K562 (cell line): ENCODE measurements around the gene RNF144A. TPM values are rescaled to one million over a fixed set of nuclear protein-coding genes. Genes with fewer than 3 reads are reported as not detected.

Experiments
- ATAC-seq: fragments of 200-7000 bp; cut with Tn5 transposase; 3 replicates; pipeline ENCODE4 v1.9.1; 2020; ENCODE audit warnings: moderate library complexity
- BruUV-seq: library from RNA; stranded (reverse); fragments of 400-500 nt; replicated peaks from 2 replicates; lab custom pipeline; 2021; lab: Mats Ljungman, UMichigan
- CTCF ChIA-PET: fragments of 300-600 bp; formaldehyde crosslinking; extraction: SDS; loops from one replicate; lab custom pipeline; 2021; ENCODE audit warnings: low intra/inter-chr PET ratio; lab: Yijun Ruan, JAX
- POLR2A ChIA-PET: fragments of 300-600, 350-650 bp; sonication (Branson Sonifier 250); formaldehyde crosslinking; extraction: SDS; loops from one replicate; lab custom pipeline; 2021; ENCODE audit warnings: antibody characterized with exemption, inconsistent platforms; lab: Yijun Ruan, JAX
- DNase-seq, 4 experiments: peaks; one replicate each; pipeline versions ENCODE4 v3.0.0 to v3.0.0-alpha.2; 2011 to 2018; ENCODE audit warnings: low spot score in 3 of 4, mixed read lengths in 3 of 4; ENCODE audit errors: extremely low read depth in 1 of 4
- FAIRE-seq: peaks from 2 replicates; lab custom pipeline; 2011; peaks lifted over from hg19 to GRCh38; lab: Jason Lieb, UNC
- H2AFZ ChIP-seq: 2 replicates; pipeline ENCODE4 v1.6.0; 2011; ENCODE audit warnings: low read depth, low read length, control low read depth, inconsistent platforms
- H3K27ac ChIP-seq: fragments of 200-600 bp; 3 replicates; pipeline ENCODE4 v1.8.0; 2011; ENCODE audit warnings: low read depth, mild to moderate bottlenecking, control low read depth, inconsistent platforms, low read length, moderate library complexity, mixed read lengths; ENCODE audit errors: extremely low read depth
- H3K27me3 ChIP-seq, 2 experiments: fragments of 300-600 bp in 1 of 2; 2 replicates in 1 of 2; 3 replicates in 1 of 2; pipeline versions ENCODE4 v1.6.0 to v1.8.0; 2011; ENCODE audit warnings: inconsistent platforms in 2 of 2, low read length in 2 of 2, mild to moderate bottlenecking in 1 of 2, mixed read lengths in 1 of 2, moderate library complexity in 1 of 2; ENCODE audit not compliant: control insufficient read depth in 2 of 2, insufficient read depth in 2 of 2
- H3K36me3 ChIP-seq: fragments of 300-600 bp; 3 replicates; pipeline ENCODE4 v1.8.0; 2011; ENCODE audit warnings: mild to moderate bottlenecking, low read length, inconsistent platforms; ENCODE audit not compliant: control insufficient read depth, insufficient read depth
- H3K4me1 ChIP-seq, 2 experiments: fragments of 200-600 bp in 1 of 2; replicated peaks in 1 of 2; 2 replicates in 1 of 2; 3 replicates in 1 of 2; pipeline versions ENCODE4 v1.5.1 to v1.8.0; 2011; ENCODE audit warnings: inconsistent platforms in 2 of 2, low read length in 2 of 2, mild to moderate bottlenecking in 1 of 2, mixed read lengths in 1 of 2, moderate library complexity in 1 of 2; ENCODE audit not compliant: control insufficient read depth in 2 of 2, insufficient read depth in 2 of 2
- H3K4me2 ChIP-seq: 2 replicates; pipeline ENCODE4 v1.6.1; 2011; ENCODE audit warnings: low read length, control low read depth, inconsistent platforms, mixed read lengths; ENCODE audit not compliant: insufficient read depth
- H3K4me3 ChIP-seq: fragments of 200-600 bp; sonication (generic), shearing (Covaris generic); 2 replicates; pipeline ENCODE4 v1.5.1; 2016; ENCODE audit warnings: control low read depth, inconsistent platforms
- H3K79me2 ChIP-seq: fragments of 200-600 bp; 3 replicates; pipeline ENCODE4 v1.8.0; 2011; ENCODE audit warnings: low read length, inconsistent platforms; ENCODE audit not compliant: control insufficient read depth, insufficient read depth
- H3K9ac ChIP-seq, 2 experiments: 2 replicates each; pipeline versions ENCODE4 v1.6.0 to v1.6.1; 2011; ENCODE audit warnings: low read depth in 2 of 2, low read length in 2 of 2, control low read depth in 1 of 2, inconsistent platforms in 1 of 2, mild to moderate bottlenecking in 1 of 2, mixed read lengths in 1 of 2; ENCODE audit not compliant: insufficient read depth in 1 of 2
- H3K9me1 ChIP-seq: one replicate; pipeline ENCODE4 v1.6.0; 2011; ENCODE audit warnings: inconsistent platforms, mild to moderate bottlenecking, low read length, moderate library complexity; ENCODE audit not compliant: control insufficient read depth, insufficient read depth
- H3K9me3 ChIP-seq: replicated peaks from 2 replicates; pipeline ENCODE4 v1.5.1; 2011; ENCODE audit warnings: low read depth, low read length, inconsistent platforms; ENCODE audit not compliant: control insufficient read depth, insufficient read depth
- H4K20me1 ChIP-seq: replicated peaks from 2 replicates; pipeline ENCODE4 v1.6.1; 2011; ENCODE audit warnings: low read length, inconsistent platforms, mixed read lengths; ENCODE audit not compliant: control insufficient read depth, insufficient read depth
- ARNT ChIP-seq, 2 experiments: fragments of 450-650 bp; IDR thresholded peaks; 2 replicates each; pipeline ENCODE4 v1.6.1; 2016; ENCODE audit warnings: mild to moderate bottlenecking in 1 of 2
- BMI1 ChIP-seq: fragments of 150-350 bp; IDR thresholded peaks from 2 replicates; pipeline ENCODE4 v1.6.1; 2014; ENCODE audit warnings: low read length
- CBFA2T2 ChIP-seq: fragments of 450-650 bp; conservative IDR thresholded peaks from 2 replicates; pipeline ENCODE4 v1.6.1; 2017; ENCODE audit warnings: mild to moderate bottlenecking
- CBFB ChIP-seq: sonication (generic); formaldehyde crosslinking; IDR thresholded peaks from 2 replicates; pipeline ENCODE4 v1.4.0; 2020; ENCODE audit warnings: mild to moderate bottlenecking, missing genetic modification reagents
- DNMT1 ChIP-seq: fragments of 450-650 bp; IDR thresholded peaks from 2 replicates; pipeline ENCODE4 v1.6.1; 2016; ENCODE audit warnings: antibody characterized with exemption, mild to moderate bottlenecking
- PHF8 ChIP-seq: fragments of 200-600 bp; sonication (generic); IDR thresholded peaks from 2 replicates; pipeline ENCODE4 v1.6.1; 2012; ENCODE audit warnings: mixed run types, mild to moderate bottlenecking, inconsistent platforms, low read length, moderate library complexity, borderline replicate concordance
- PHTF2 ChIP-seq: fragments of 250-450 bp; sonication (Bioruptor Pico); IDR thresholded peaks from 2 replicates; pipeline ENCODE4 v1.5.0; 2021; ENCODE audit warnings: mild to moderate bottlenecking
- SMARCE1 ChIP-seq: fragments of 450-650 bp; IDR thresholded peaks from 2 replicates; pipeline ENCODE4 v1.7.1; 2016; ENCODE audit warnings: mild to moderate bottlenecking
- ZNF717 ChIP-seq: fragments of 250-450 bp; sonication (Bioruptor Pico); IDR thresholded peaks from 2 replicates; pipeline ENCODE4 v1.5.0; 2021
- WGBS: fragments of 100-300 bp; shearing (Covaris generic); methylation state at CpG from one replicate; pipeline ENCODE4 v1.1.6; 2016; ENCODE audit warnings: low coverage, mixed read lengths; ENCODE audit not compliant: insufficient coverage; ENCODE audit errors: missing lambda C conversion rate; 5-methylcytosine and 5-hydroxymethylcytosine counted together
- in situ Hi-C: fragments of 300-500 bp; cut with MboI; formaldehyde crosslinking; loops from 4 replicates; pipeline ENCODE4 v1.15.0; 2018; ENCODE audit warnings: inconsistent platforms, mixed read lengths
- intact Hi-C: fragments of 100-400 bp; cut with micrococcal nuclease; formaldehyde crosslinking; loops from 2 replicates; pipeline ENCODE4 v1.14.2; 2022
- polyA plus RNA-seq, 8 experiments: library from polyadenylated mRNA; depleted of rRNA in 4 of 8; stranded (reverse) in 5 of 8; unstranded in 3 of 8; fragments of >200 nt; fragmentation: Nextera tagmentation in 2 of 8; fragmentation: Illumina TruSeq in 1 of 8; extraction: Ambion mirVana in 2 of 8; extraction: Trizol in 1 of 8; gene quantifications; 2 replicates each; pipeline versions ENCODE4 v1.2.1 to v1.2.3, GENCODE V29; 2011 to 2014; ENCODE audit warnings: inconsistent platforms in 1 of 8, missing spikeins in 1 of 8
- total RNA-seq, 7 experiments: library from RNA; depleted of rRNA in 6 of 7; stranded (reverse); fragments of >200 nt in 6 of 7; fragmentation: Illumina TruSeq in 2 of 7; extraction: Trizol in 2 of 7; gene quantifications; 2 replicates each; pipeline versions ENCODE4 v1.2.1 to v1.2.3, GENCODE V29; 2011 to 2021; ENCODE audit warnings: low replicate concordance in 1 of 7

Gene RNF144A
- total and polyA plus RNA-seq, 9 of the 15 experiments (the other 6 are each of a cell fraction or from before 2014, with no cell fraction given), result 0.96 to 11.3 (median 6.2) TPM

- no peaks in the 10 kb centered on the region for H3K9me1 ChIP-seq
- H3K4me3 ChIP-seq, result no peak overlapping the region
- H3K4me2 ChIP-seq, result no peak overlapping the region
- BruUV-seq, result no TSS peak
- WGBS, result 4% methylated on average over 10 of the region's 10 CpGs
- ChIA-PET POLR2A (no interaction called here), CTCF (no interaction called here)
- no peaks in the 10 kb centered on the region for H3K36me3 ChIP-seq
- TF ChIP-seq SMARCE1 (no peak), ZNF717 (CRISPR knock-in tag) (no peak), CBFA2T2 (no peak), PHF8 (no peak), CBFB (no peak), PHTF2 (no peak), DNMT1 (no peak), ARNT (IDR thresholded peaks at IDR 0.05) (no peak), BMI1 (no peak)
- H3K9me3 ChIP-seq, result no peaks in the 10 kb centered on the region
- ATAC-seq, result no peak
- H3K9ac ChIP-seq, result no peak overlapping the region
- H3K4me1 ChIP-seq, result no peaks in the 10 kb centered on the region
- no peak for DNase-seq
- no peaks in the 10 kb centered on the region for H4K20me1 ChIP-seq
- no peak for FAIRE-seq
- intact Hi-C loops (no loop called here), in situ Hi-C loops (loop anchor here (25.0 kb wide), 1 partner anchor 1610 kb away; the partner anchor contains the start of gene ID2)
- no peak overlapping the region for H3K27ac ChIP-seq
- H3K27me3 ChIP-seq, result no peaks in the 10 kb centered on the region
- no peak overlapping the region for H2AFZ ChIP-seq
- no peaks in the 10 kb centered on the region for H3K79me2 ChIP-seq
Measured at GRCh38 chr2:7077660-7078267, 160.6 kb downstream of the RNF144A start.
